B cell (primary cell): ENCODE results near the gene SLC45A2. TPM values are rescaled to one million over a fixed set of nuclear protein-coding genes. Genes with fewer than 3 reads are reported as not detected.

Source experiments
- ATAC-seq: fragments of 200-7000 bp; cut with Tn5 transposase; one replicate; pipeline ENCODE4 v1.10.0; 2021; ENCODE audit warnings: low read depth, mild to moderate bottlenecking, moderate number of reproducible peaks, moderate library complexity
- CTCF ChIA-PET: fragments of 350-600 bp; sonication (Branson Sonifier 250); formaldehyde crosslinking; loops from one replicate; lab custom pipeline; 2021; ENCODE audit warnings: antibody characterized with exemption, inconsistent platforms; lab: Charles Lee
- POLR2A ChIA-PET: fragments of 350-600 bp; sonication (Branson Sonifier 250); formaldehyde crosslinking; loops from one replicate; lab custom pipeline; 2021; ENCODE audit warnings: antibody characterized with exemption; lab: Charles Lee
- DNase-seq: peaks from one replicate; pipeline ENCODE4 v3.0.0; 2013
- H2AFZ ChIP-seq: 2 replicates; pipeline ENCODE4 v1.6.1; 2012; ENCODE audit warnings: mild to moderate bottlenecking, low read depth, low read length; ENCODE audit not compliant: insufficient read depth, poor library complexity, severe bottlenecking
- H3K27ac ChIP-seq, 2 donors: 1 replicate in 1 of 2; 2 replicates in 1 of 2; pipeline ENCODE4 v1.5.1; 2012 to 2013; ENCODE audit warnings: low read length in 2 of 2, mild to moderate bottlenecking in 2 of 2, moderate library complexity in 1 of 2
- H3K27me3 ChIP-seq, 4 experiments: fragments of 200-600 bp in 1 of 4; sonication (generic) in 1 of 4; replicated peaks in 1 of 4; 1 replicate in 2 of 4; 2 replicates in 2 of 4; pipeline versions ENCODE4 v1.6.1 to v1.7.0; 2013 to 2016; ENCODE audit warnings: low read length in 3 of 4, mild to moderate bottlenecking in 2 of 4, mixed read lengths in 1 of 4, moderate library complexity in 1 of 4; ENCODE audit not compliant: insufficient read depth in 4 of 4, control insufficient read depth in 3 of 4; ENCODE audit errors: control extremely low read depth in 1 of 4
- H3K36me3 ChIP-seq, 2 experiments: replicated peaks in 1 of 2; 1 replicate in 1 of 2; 2 replicates in 1 of 2; pipeline versions ENCODE4 v1.6.1 to v1.7.1; 2013; ENCODE audit warnings: low read length in 1 of 2; ENCODE audit not compliant: insufficient read depth in 2 of 2, control insufficient read depth in 1 of 2; ENCODE audit errors: control extremely low read depth in 1 of 2, extremely low read depth in 1 of 2
- H3K4me1 ChIP-seq, 2 donors: fragments of 200-600 bp in 1 of 2; sonication (generic) in 1 of 2; 1 replicate in 1 of 2; 2 replicates in 1 of 2; pipeline versions ENCODE4 v1.5.1 to v1.6.1; 2013 to 2017; ENCODE audit warnings: low read length in 2 of 2; ENCODE audit not compliant: control insufficient read depth in 2 of 2, insufficient read depth in 2 of 2
- H3K4me2 ChIP-seq: replicated peaks from 2 replicates; pipeline ENCODE3; 2012; ENCODE audit warnings: mild to moderate bottlenecking, low read depth, low read length; ENCODE audit not compliant: poor library complexity, severe bottlenecking
- H3K4me3 ChIP-seq, 5 experiments: fragments of 200-600 bp in 1 of 5; sonication (generic) in 1 of 5; 1 replicate in 3 of 5; 2 replicates in 2 of 5; pipeline versions ENCODE4 v1.5.1 to v1.7.0; 2011 to 2016; ENCODE audit warnings: low read length in 4 of 5, mild to moderate bottlenecking in 4 of 5, low read depth in 2 of 5, control low read depth in 1 of 5, moderate library complexity in 1 of 5; ENCODE audit not compliant: insufficient read depth in 1 of 5; ENCODE audit errors: control extremely low read depth in 1 of 5, extremely low read depth in 1 of 5
- H3K79me2 ChIP-seq: fragments of 200-600 bp; sonication (generic); one replicate; pipeline ENCODE4 v1.6.0; 2016; ENCODE audit warnings: low read length; ENCODE audit not compliant: control insufficient read depth, insufficient read depth
- H3K9ac ChIP-seq: fragments of 200-600 bp; sonication (generic); 2 replicates; pipeline ENCODE4 v1.6.1; 2017; ENCODE audit warnings: mild to moderate bottlenecking, low read length, moderate library complexity
- H3K9me3 ChIP-seq, 3 donors: one replicate each; pipeline versions ENCODE4 v1.6.1 to v1.7.1; 2013; ENCODE audit warnings: low read length in 2 of 3; ENCODE audit not compliant: control insufficient read depth in 2 of 3, insufficient read depth in 1 of 3; ENCODE audit errors: control extremely low read depth in 1 of 3
- H4K20me1 ChIP-seq: 2 replicates; pipeline ENCODE4 v1.6.0; 2012; ENCODE audit warnings: mild to moderate bottlenecking, low read length; ENCODE audit not compliant: insufficient read depth, control insufficient read depth, poor library complexity, severe bottlenecking
- H3K27ac Mint-ChIP-seq: one replicate; pipeline ENCODE4 v1.8.0; 2021; ENCODE audit warnings: mixed read lengths
- H3K27me3 Mint-ChIP-seq: one replicate; pipeline ENCODE4 v1.8.0; 2021; ENCODE audit warnings: mixed read lengths
- H3K4me1 Mint-ChIP-seq: one replicate; pipeline ENCODE4 v1.8.0; 2021; ENCODE audit warnings: mixed read lengths
- H3K4me3 Mint-ChIP-seq: one replicate; pipeline ENCODE4 v1.8.0; 2021; ENCODE audit warnings: mixed read lengths
- H3K9me3 Mint-ChIP-seq: one replicate; pipeline ENCODE4 v1.8.0; 2022; ENCODE audit warnings: mixed read lengths; ENCODE audit not compliant: insufficient read depth
- CTCF ChIP-seq: fragments of 200-600 bp; IDR thresholded peaks from one replicate; pipeline ENCODE4 v1.8.0; 2022; ENCODE audit warnings: antibody characterized with exemption, mild to moderate bottlenecking
- EZH2 ChIP-seq: IDR thresholded peaks from 2 replicates; pipeline ENCODE4 v1.6.1; 2012; ENCODE audit warnings: borderline replicate concordance, low read depth, mild to moderate bottlenecking, moderate library complexity, low read length; ENCODE audit not compliant: insufficient read depth, poor library complexity, severe bottlenecking
- WGBS: methylation state at CpG from one replicate; pipeline ENCODE4 v1.1.5; 2013; ENCODE audit warnings: missing lambda C conversion rate; ENCODE audit not compliant: insufficient coverage; 5-methylcytosine and 5-hydroxymethylcytosine counted together
- intact Hi-C: fragments of 100-400 bp; cut with micrococcal nuclease; formaldehyde crosslinking; loops from one replicate; pipeline ENCODE4 v1.10.0; 2022
- polyA plus RNA-seq: library from polyadenylated mRNA; depleted of rRNA; stranded (reverse); fragments of >200 nt; gene quantifications from 2 replicates; pipeline ENCODE4 v1.2.3, GENCODE V29; 2012
- total RNA-seq, 2 donors: library from RNA; stranded (reverse); fragments of 120-200 nt in 1 of 2; gene quantifications; 1 replicate in 1 of 2; 2 replicates in 1 of 2; pipeline versions ENCODE4 v1.2.3 to v1.2.4, GENCODE V29; 2013 to 2022

Gene SLC45A2
- total and polyA plus RNA-seq, 2 donors (not counting 1 experiment from before 2014, with no cell fraction given): not detected

GRCh38 chr5:33944543-33945132 is 39.9 kb downstream of the SLC45A2 start:
- no peak for ATAC-seq
- H2AFZ ChIP-seq: no peak overlapping the region
- no peak overlapping the region for H3K4me2 ChIP-seq
- no peaks in the 10 kb centered on the region for H4K20me1 ChIP-seq
- TF ChIP-seq EZH2 (no peak), CTCF (no peak)
- WGBS: 87% methylated on average over 10 of the region's 12 CpGs
- Mint-ChIP-seq H3K27ac (no peak overlapping the region), H3K4me1 (no peaks in the 10 kb centered on the region), H3K9me3 (no peaks in the 10 kb centered on the region), H3K4me3 (no peak overlapping the region), H3K27me3 (peaks cover 24% of the 10 kb centered on the region)
- no peaks in the 10 kb centered on the region for H3K9me3 ChIP-seq
- ChIA-PET CTCF (no interaction called here), POLR2A (no interaction called here)
- no peaks in the 10 kb centered on the region for H3K79me2 ChIP-seq
- H3K9ac ChIP-seq: no peak overlapping the region
- DNase-seq: no peak
- H3K27ac ChIP-seq: no peak overlapping the region
- intact Hi-C loops: no loop called here
- no peaks in the 10 kb centered on the region for H3K36me3 ChIP-seq
- H3K4me1 ChIP-seq: no peaks in the 10 kb centered on the region
- no peak overlapping the region for H3K4me3 ChIP-seq
- peaks cover 0 to 11% (median 1%) of the 10 kb centered on the region in 4 experiments for H3K27me3 ChIP-seq

- no peak for ATAC-seq
- ChIA-PET CTCF (no interaction called here), POLR2A (no interaction called here)
- intact Hi-C loops: no loop called here
- Histone ChIP-seq H3K27me3 (peaks cover 0 to 39% (median 16%) of the 10 kb centered on the region in 4 experiments), H3K4me2 (no peak overlapping the region), H3K9me3 (peaks cover 0 to 18% (median 0%) of the 10 kb centered on the region in 3 donors), H3K4me3 (no peak overlapping the region), H2AFZ (no peak overlapping the region), H3K79me2 (no peaks in the 10 kb centered on the region), H4K20me1 (no peaks in the 10 kb centered on the region), H3K9ac (no peak overlapping the region), H3K4me1 (peaks cover 3 to 4% of the 10 kb centered on the region in 2 donors), H3K27ac (no peak overlapping the region), H3K36me3 (no peaks in the 10 kb centered on the region)
- no peaks in the 10 kb centered on the region for H3K9me3 Mint-ChIP-seq
- H3K4me3 Mint-ChIP-seq: no peak overlapping the region
- H3K4me1 Mint-ChIP-seq: no peaks in the 10 kb centered on the region
- WGBS: no CpG with 5 or more reads among the region's 5 CpGs
- no peak for DNase-seq
- peaks cover 44% of the 10 kb centered on the region for H3K27me3 Mint-ChIP-seq
- no peak overlapping the region for H3K27ac Mint-ChIP-seq
- TF ChIP-seq EZH2 (no peak), CTCF (no peak)
Observed at GRCh38 chr5:33941090-33941489, 43.4 kb downstream of the SLC45A2 start.
